Fibroblast of skin of right quadriceps (primary cell): ENCODE data around the gene KIAA1755.

Source experiments
- DNase-seq: peaks from one replicate; pipeline ENCODE4 v3.0.0-alpha.2; 2013

KIAA1755 gene

GRCh38 chr20:38202153-38202981, 58.2 kb downstream of the KIAA1755 start:
- DNase-seq = no peak

- DNase-seq = peak; percentile 73
These were observed 59.2 kb downstream of the KIAA1755 start for GRCh38 chr20:38201356-38201755.

- no peak for DNase-seq
These were observed 59.9 kb downstream of the KIAA1755 start for GRCh38 chr20:38200646-38201045.

GRCh38 chr20:38199501-38200390, 60.8 kb downstream of the KIAA1755 start:
- DNase-seq = no peak

GRCh38 chr20:38198238-38198861, 62.2 kb downstream of the KIAA1755 start:
- no peak for DNase-seq

- DNase-seq = no peak
These were observed 62.9 kb downstream of the KIAA1755 start for GRCh38 chr20:38197619-38198018.

- no peak for DNase-seq
These were observed 63.3 kb downstream of the KIAA1755 start for GRCh38 chr20:38197217-38197616.

- peak; percentile 71 for DNase-seq
These were observed 63.9 kb downstream of the KIAA1755 start for GRCh38 chr20:38196592-38196991.

GRCh38 chr20:38196076-38196475, 64.5 kb downstream of the KIAA1755 start:
- DNase-seq = no peak

- no peak for DNase-seq
These were observed 65.0 kb downstream of the KIAA1755 start for GRCh38 chr20:38195521-38195920.

GRCh38 chr20:38194971-38195504, 65.5 kb downstream of the KIAA1755 start:
- DNase-seq = no peak

- no peak for DNase-seq
These were observed 66.9 kb downstream of the KIAA1755 start for GRCh38 chr20:38193586-38194105.

- no peak for DNase-seq
These were observed 68.1 kb downstream of the KIAA1755 start for GRCh38 chr20:38192323-38192885.

GRCh38 chr20:38191654-38192053, 68.9 kb downstream of the KIAA1755 start:
- DNase-seq = no peak

GRCh38 chr20:38190936-38191371, 69.6 kb downstream of the KIAA1755 start:
- no peak for DNase-seq

- DNase-seq = no peak
These were observed 70.4 kb downstream of the KIAA1755 start for GRCh38 chr20:38190166-38190565.

- no peak for DNase-seq
These were observed 73.0 kb downstream of the KIAA1755 start for GRCh38 chr20:38187517-38187916.

- DNase-seq = no peak
These were observed 73.7 kb downstream of the KIAA1755 start for GRCh38 chr20:38186788-38187221.

GRCh38 chr20:38184101-38184500, 76.4 kb downstream of the KIAA1755 start:
- DNase-seq = no peak

- DNase-seq = no peak
These were observed 78.6 kb downstream of the KIAA1755 start for GRCh38 chr20:38181971-38182370.

- no peak for DNase-seq
These were observed 79.2 kb downstream of the KIAA1755 start for GRCh38 chr20:38181207-38181801.

GRCh38 chr20:38180781-38181180, 79.8 kb downstream of the KIAA1755 start:
- no peak for DNase-seq
